OCI-LY7 (cell line): ENCODE results near the gene MYLK. TPM values are rescaled to one million over a fixed set of nuclear protein-coding genes. Genes with fewer than 3 reads are reported as not detected.

Experiments used
- BruUV-seq: library from RNA; stranded (reverse); fragments of 400-500 nt; replicated peaks from 2 replicates; lab custom pipeline; 2021; lab: Mats Ljungman, UMichigan
- CTCF ChIA-PET: fragments of 300-600 bp; sonication (Branson Sonifier 250); formaldehyde crosslinking; loops from one replicate; lab custom pipeline; 2022; ENCODE audit warnings: antibody characterized with exemption; ENCODE audit not compliant: unreplicated experiment; lab: Charles Lee
- POLR2A ChIA-PET: fragments of 300-600 bp; sonication (Branson Sonifier 250); formaldehyde crosslinking; loops from one replicate; lab custom pipeline; 2022; ENCODE audit warnings: antibody characterized with exemption; lab: Charles Lee
- DNase-seq: peaks from one replicate; pipeline ENCODE4 v3.0.0-alpha.2; 2015; ENCODE audit warnings: low spot score
- H2AFZ ChIP-seq: fragments of 200-600 bp; sonication (generic), shearing (Covaris generic); 2 replicates; pipeline ENCODE4 v1.6.1; 2014; ENCODE audit warnings: mild to moderate bottlenecking, antibody characterized with exemption, low read length, moderate library complexity
- H3K27ac ChIP-seq: fragments of 200-600 bp; sonication (generic); 2 replicates; pipeline ENCODE4 v1.5.1; 2014; ENCODE audit warnings: mixed run types, low read depth, mild to moderate bottlenecking, moderate library complexity, low read length, inconsistent platforms; ENCODE audit not compliant: poor library complexity, severe bottlenecking
- H3K36me3 ChIP-seq: fragments of 200-600 bp; sonication (generic); 2 replicates; pipeline ENCODE4 v1.6.1; 2014; ENCODE audit warnings: mild to moderate bottlenecking, antibody characterized with exemption, low read length, moderate library complexity, mixed read lengths; ENCODE audit not compliant: insufficient read depth
- H3K4me1 ChIP-seq: fragments of 200-600 bp; sonication (generic); 2 replicates; pipeline ENCODE4 v1.5.1; 2014; ENCODE audit warnings: mild to moderate bottlenecking, low read length; ENCODE audit not compliant: insufficient read depth, poor library complexity, severe bottlenecking
- H3K4me2 ChIP-seq: fragments of 200-600 bp; sonication (generic); 2 replicates; pipeline ENCODE4 v1.6.1; 2014; ENCODE audit warnings: mild to moderate bottlenecking, low read length
- H3K4me3 ChIP-seq: fragments of 200-600 bp; sonication (generic); 2 replicates; pipeline ENCODE4 v1.5.1; 2014; ENCODE audit warnings: mild to moderate bottlenecking, low read depth, low read length; ENCODE audit not compliant: poor library complexity, severe bottlenecking
- H3K79me2 ChIP-seq: fragments of 200-600 bp; sonication (generic); 2 replicates; pipeline ENCODE4 v1.6.1; 2016; ENCODE audit warnings: low read depth, mild to moderate bottlenecking, low read length, moderate library complexity, mixed read lengths; ENCODE audit not compliant: insufficient read depth
- H3K9me2 ChIP-seq: fragments of 200-600 bp; sonication (generic); 2 replicates; pipeline ENCODE4 v1.6.1; 2016; ENCODE audit warnings: mild to moderate bottlenecking, low read length, mixed read lengths; ENCODE audit not compliant: insufficient read depth
- H3K9me3 ChIP-seq: fragments of 200-600 bp; sonication (generic); 2 replicates; pipeline ENCODE4 v1.6.1; 2014; ENCODE audit warnings: mild to moderate bottlenecking, mixed run types, low read length, mixed read lengths
- H4K20me1 ChIP-seq: fragments of 200-600 bp; sonication (generic); 2 replicates; pipeline ENCODE4 v1.6.1; 2014; ENCODE audit warnings: mild to moderate bottlenecking, antibody characterized with exemption, low read length, moderate library complexity, mixed read lengths; ENCODE audit not compliant: insufficient read depth
- EZH2phosphoT487 ChIP-seq: fragments of 200-600 bp; sonication (generic); IDR thresholded peaks from 2 replicates; pipeline ENCODE4 v1.6.1; 2018; ENCODE audit warnings: low read depth, borderline replicate concordance, mild to moderate bottlenecking, mixed run types, antibody characterized with exemption, low read length, moderate library complexity, mixed read lengths
- intact Hi-C: fragments of 100-400 bp; cut with micrococcal nuclease; formaldehyde crosslinking; loops from one replicate; pipeline ENCODE4 v1.10.0; 2022; ENCODE audit not compliant: unreplicated experiment
- total RNA-seq, 2 experiments: library from RNA; depleted of rRNA in 1 of 2; stranded (reverse); fragments of >200 nt in 1 of 2; shearing (Covaris generic) in 1 of 2; gene quantifications; 2 replicates each; pipeline ENCODE4 v1.2.3, GENCODE V29; 2014 to 2022
- TF ChIP-seq, protein P1 (sequence below): fragments of 200-600 bp; sonication (generic); conservative IDR thresholded peaks from 2 replicates; pipeline ENCODE4 v1.5.1; 2014; ENCODE audit warnings: mild to moderate bottlenecking, antibody characterized with exemption, low read length, moderate library complexity, mixed read lengths

MYLK gene
- total RNA-seq, 2 experiments from 2014 or later, result not detected

DNA sequence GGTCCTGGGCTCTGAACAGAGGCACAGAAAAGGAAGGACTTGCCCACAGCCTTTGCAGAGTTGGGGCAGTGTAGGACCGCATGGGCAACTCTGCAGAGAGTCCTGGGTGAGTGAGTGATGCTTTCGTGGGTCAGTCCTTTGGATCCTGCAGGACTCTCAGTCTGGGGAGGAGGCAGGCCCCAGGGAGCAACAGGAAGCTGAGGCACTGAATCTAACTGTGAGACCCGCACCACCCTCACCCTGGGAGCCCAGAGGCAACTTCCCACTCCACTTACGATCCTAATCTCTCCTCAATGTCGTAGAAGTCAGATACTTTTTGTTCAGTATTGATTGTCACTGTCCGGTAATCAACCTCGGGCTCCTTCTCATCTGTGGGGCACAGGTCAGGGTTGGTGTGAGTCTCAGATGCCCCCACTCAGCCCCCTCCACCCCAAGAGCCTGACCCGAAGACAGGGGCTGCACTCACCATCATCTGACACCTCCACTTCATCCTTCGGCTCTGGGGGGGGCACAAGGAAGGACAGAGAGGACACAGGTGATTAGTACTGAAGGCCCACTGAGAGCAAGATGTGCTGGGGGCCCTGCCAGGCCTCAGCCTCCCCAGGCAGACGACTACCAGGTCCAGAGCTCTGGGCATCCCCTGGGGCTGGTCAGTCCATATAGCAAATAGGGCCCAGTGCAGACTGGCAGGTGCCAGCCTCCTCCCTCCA, 235.3 kb downstream of the MYLK start:
- no peaks in the 10 kb centered on the region for H3K9me3 ChIP-seq
- H3K36me3 ChIP-seq, result no peaks in the 10 kb centered on the region
- no peak overlapping the region for H3K27ac ChIP-seq
- DNase-seq, result no peak
- intact Hi-C loops, result no loop called here
- ChIA-PET CTCF (no interaction called here), POLR2A (interaction anchor here (0.6 kb wide), 1 partner anchor 20 kb away, joined by 3 read pairs; no protein-coding TSS in a partner anchor)
- TF ChIP-seq EZH2phosphoT487, result no peak
- TF ChIP-seq, protein P1, sequence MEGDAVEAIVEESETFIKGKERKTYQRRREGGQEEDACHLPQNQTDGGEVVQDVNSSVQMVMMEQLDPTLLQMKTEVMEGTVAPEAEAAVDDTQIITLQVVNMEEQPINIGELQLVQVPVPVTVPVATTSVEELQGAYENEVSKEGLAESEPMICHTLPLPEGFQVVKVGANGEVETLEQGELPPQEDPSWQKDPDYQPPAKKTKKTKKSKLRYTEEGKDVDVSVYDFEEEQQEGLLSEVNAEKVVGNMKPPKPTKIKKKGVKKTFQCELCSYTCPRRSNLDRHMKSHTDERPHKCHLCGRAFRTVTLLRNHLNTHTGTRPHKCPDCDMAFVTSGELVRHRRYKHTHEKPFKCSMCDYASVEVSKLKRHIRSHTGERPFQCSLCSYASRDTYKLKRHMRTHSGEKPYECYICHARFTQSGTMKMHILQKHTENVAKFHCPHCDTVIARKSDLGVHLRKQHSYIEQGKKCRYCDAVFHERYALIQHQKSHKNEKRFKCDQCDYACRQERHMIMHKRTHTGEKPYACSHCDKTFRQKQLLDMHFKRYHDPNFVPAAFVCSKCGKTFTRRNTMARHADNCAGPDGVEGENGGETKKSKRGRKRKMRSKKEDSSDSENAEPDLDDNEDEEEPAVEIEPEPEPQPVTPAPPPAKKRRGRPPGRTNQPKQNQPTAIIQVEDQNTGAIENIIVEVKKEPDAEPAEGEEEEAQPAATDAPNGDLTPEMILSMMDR, result no peak
- H4K20me1 ChIP-seq, result no peaks in the 10 kb centered on the region
- H3K79me2 ChIP-seq, result no peaks in the 10 kb centered on the region
- H3K4me1 ChIP-seq, result no peaks in the 10 kb centered on the region
- no peaks in the 10 kb centered on the region for H3K9me2 ChIP-seq
- no peak overlapping the region for H2AFZ ChIP-seq
- H3K4me3 ChIP-seq, result no peak overlapping the region
- no TSS peak for BruUV-seq
- no peak overlapping the region for H3K4me2 ChIP-seq

DNA sequence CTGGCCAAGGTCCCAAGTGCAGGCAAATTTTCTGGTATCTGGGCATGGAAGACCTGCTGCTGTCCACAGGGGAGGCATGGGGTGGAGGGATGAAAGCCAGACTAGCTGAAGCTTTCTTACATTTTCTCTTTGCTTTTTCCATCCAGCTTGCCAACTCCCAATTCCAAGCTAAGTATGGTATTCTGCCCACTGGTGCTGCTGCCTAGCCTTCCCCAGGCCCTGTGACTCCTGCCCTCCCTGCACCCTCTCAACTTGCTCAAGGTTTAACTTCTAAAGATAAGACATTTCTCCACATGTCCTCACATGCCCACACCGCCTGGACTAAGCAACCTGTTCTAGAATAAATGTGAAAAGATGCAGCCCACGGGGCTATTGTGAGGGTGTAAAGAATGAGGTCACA, 239.8 kb downstream of the MYLK start:
- Histone ChIP-seq H3K9me2 (no peaks in the 10 kb centered on the region), H3K4me2 (no peak overlapping the region), H4K20me1 (no peaks in the 10 kb centered on the region), H3K79me2 (no peaks in the 10 kb centered on the region), H3K4me3 (no peak overlapping the region), H3K4me1 (no peaks in the 10 kb centered on the region), H2AFZ (no peak overlapping the region), H3K9me3 (no peaks in the 10 kb centered on the region), H3K36me3 (no peaks in the 10 kb centered on the region), H3K27ac (no peak overlapping the region)
- BruUV-seq, result no TSS peak
- intact Hi-C loops, result no loop called here
- ChIA-PET POLR2A (no interaction called here), CTCF (no interaction called here)
- TF ChIP-seq, protein P1, result no peak
- TF ChIP-seq EZH2phosphoT487, result no peak
- DNase-seq, result no peak

DNA sequence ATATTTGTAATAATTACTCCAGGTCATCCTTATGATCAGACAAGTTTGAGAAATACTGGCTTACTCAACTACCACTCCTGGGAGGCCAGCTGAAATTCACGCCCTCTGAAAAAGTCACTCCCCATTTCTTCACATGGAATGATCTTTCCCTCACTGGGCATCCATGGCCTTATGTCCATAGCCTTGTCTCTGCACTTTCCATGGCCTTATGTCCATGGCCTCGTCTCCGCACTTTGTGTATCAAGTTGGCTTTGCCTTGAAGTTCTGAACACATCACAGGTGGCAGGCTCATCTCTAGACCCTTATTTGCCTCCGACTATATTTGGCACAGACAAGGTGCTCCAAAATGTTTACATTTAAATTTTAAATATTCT, 241.2 kb downstream of the MYLK start:
- no peaks in the 10 kb centered on the region for H3K4me1 ChIP-seq
- H3K4me3 ChIP-seq, result no peak overlapping the region
- no peaks in the 10 kb centered on the region for H4K20me1 ChIP-seq
- intact Hi-C loops, result no loop called here
- H3K9me2 ChIP-seq, result no peaks in the 10 kb centered on the region
- POLR2A ChIA-PET, result interaction anchor here (0.6 to 1.0 kb wide), 3 partner anchors 9 to 354 kb away, joined by 3 to 4 read pairs (median 3); no protein-coding TSS in a partner anchor
- H2AFZ ChIP-seq, result no peak overlapping the region
- no peaks in the 10 kb centered on the region for H3K9me3 ChIP-seq
- H3K36me3 ChIP-seq, result no peaks in the 10 kb centered on the region
- H3K79me2 ChIP-seq, result no peaks in the 10 kb centered on the region
- CTCF ChIA-PET, result interaction anchor here (1.5 kb wide), 1 partner anchor 9 kb away, joined by 9 read pairs; no protein-coding TSS in a partner anchor
- H3K4me2 ChIP-seq, result no peak overlapping the region
- no peak overlapping the region for H3K27ac ChIP-seq
- no TSS peak for BruUV-seq
- TF ChIP-seq, protein P1, result no peak
- TF ChIP-seq EZH2phosphoT487, result no peak
- no peak for DNase-seq
